Suppressor macrophage (primary cell): ENCODE results near the gene TREX2.
"Not testable (repeated sequence)": the region's sequence is repeated elsewhere in the genome, so short reads cannot be mapped to it uniquely, and the experiment has no call there.

Source experiments
- DNase-seq, 4 experiments: peaks; one replicate each; pipeline ENCODE4 v3.0.0-alpha.2; 2020 to 2022

The TREX2 gene

DNA sequence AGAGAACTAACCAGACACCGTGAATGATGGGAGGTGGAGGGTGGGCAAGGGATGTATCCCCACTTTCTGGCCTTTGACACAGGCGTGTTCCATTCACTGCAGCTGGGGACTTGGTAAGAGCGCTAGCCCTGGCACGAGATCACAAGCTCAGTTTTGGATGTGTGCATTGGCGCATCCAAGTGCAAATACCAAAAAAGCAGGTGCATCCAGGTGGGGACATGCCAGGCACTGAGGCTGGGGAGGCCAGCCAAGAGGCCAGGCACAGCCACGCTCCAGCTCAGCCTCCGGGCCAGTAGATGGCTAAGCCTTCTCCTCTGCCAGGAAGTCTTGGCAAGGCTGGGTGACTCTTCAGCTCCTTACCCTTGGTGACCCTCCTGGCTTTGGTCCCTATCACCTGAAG, 39.0 kb downstream of the TREX2 start:
- DNase-seq: no peak

DNA sequence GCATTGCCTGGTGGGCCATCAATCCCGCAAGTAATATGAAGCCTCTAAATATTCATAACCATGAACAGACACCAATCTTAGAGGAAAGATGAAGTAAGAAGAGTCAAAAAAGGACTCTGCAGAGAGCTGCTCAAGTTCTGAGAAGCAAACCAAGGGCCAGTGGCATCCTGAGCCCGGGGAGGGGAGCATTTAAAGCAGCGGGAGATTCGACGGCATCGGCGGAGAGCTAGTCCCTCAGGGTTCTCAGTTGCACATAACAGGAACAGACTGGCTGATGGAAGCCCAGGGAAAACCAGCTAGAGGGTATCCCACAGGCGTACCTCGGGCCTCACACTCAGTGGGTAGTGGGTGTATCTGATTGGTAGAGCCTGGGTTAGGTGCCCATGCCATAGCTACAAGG, 39.8 kb downstream of the TREX2 start:
- DNase-seq: no peak

DNA sequence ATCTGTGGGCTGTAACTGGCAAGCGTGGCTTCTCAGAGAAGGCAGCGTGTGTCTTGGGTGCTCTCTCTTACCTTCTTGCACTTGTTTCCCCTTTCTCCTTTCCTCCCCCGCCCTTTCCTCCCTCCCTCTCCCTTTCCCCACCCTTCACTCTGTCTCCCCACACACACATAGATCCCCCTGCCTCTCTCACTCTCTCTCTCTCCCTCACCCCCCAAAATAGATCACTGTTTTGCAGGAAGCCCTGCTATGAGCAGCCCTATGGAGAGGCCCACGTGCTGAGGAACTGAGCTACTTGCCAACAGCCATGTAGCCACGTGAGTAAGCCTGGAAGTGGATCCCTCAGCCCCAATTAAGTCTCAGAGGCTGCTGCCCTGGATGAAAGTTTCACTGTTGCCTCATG, 40.4 kb downstream of the TREX2 start:
- peak in 2 of 4 experiments; percentile 7 to 20 for DNase-seq

DNA sequence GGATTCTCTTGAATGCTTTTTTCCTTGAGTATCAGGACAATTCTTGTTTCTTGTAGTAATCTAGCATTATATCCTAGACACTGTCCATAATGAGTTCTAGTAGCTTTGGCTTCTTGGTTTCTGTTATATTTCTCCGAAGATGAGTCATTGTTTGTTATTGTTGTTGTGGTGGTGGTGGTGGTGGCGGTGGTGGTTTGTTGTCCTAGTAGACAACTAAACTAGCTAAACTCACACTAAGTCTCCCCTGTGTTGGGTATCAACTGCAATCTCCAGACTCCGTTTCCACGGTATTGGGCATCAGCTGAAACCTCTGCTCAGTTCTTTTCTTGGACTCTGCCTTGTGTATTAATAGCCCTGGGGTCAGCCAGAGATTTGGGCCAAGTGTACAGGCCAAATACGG, 41.5 kb downstream of the TREX2 start:
- DNase-seq: not testable (repeated sequence)

DNA sequence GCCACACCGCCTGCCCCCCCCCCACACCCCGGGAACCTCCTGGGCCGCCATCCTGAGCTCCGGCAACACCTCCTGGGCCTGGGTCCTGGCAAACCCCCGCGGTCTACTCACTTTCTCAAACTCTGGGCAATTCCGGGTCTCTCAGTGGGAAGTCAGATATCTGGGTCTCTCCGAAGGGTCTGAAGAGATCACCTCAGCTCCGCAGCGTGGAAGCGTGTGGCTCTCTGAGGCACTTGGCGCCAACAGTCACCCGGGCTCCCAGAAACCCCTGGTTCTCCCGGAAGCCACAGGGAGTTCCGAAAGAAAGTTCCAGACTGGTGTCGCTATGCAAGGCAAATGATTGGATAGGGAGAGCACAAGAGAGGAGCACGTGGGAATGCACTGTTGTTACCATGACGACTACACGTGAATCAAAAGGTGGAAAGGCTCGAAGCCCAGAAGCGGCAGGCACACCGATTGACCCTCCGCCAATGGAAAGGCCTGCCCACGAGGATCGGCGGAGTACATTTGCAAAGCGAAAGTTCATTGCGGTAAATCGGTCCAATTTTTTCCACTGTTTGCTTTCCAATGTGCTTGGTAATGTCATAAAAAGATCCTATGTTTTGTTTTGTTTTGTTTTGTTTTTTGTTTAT, 44.6 kb downstream of the TREX2 start, which contains the start of gene PNMA6E:
PNMA6E (minus strand) TSS at position 218 of the 632 bp plus-strand sequence. CDS start 2,501 bp downstream, outside the sequence.
- DNase-seq: no peak

DNA sequence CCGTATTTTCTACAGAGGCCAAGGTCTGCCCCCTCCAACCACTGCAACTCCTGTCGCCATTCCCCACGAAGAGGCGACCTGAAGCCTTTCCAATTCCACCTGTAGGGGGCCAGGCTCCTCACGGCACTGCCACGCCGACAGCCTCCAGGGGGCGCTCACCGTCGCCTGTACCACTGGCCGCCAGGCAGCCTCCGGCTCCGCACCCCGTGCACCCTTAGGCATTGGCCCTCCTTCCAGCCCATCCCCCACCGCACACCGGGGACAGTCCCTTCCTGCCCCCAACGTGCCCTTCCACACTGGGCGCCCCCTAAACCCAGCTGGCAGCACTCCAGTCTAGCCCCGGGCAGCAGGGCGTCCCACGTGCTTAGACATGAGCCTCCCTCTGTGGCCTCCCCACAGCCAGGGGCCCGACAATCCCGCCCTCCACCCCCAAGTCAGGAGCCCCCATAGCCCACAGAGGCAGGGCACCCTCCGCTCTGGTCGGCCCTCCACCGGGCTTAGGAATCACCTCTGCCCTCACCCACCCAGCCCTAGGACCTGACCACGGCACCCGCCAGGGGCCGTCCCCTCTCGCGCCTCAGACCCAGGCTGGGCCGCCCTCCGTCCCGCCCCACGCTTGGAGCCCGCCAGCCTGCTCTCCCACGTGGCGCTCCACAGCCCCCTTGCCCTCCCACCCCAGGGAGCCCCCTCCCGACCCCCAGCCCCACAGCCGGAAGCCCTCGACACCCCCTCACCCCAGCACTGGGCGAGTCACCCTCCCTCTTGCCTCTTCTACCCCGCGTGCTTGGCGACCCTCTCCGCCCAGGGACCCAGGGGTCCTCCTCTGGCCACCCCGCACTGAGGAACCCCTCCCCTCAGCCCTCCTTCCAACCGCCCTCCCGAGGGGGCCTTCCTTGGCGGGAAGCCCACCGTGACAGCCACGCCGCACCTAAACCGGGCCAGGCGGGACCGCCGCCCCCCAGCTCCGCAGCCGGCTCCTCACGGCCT, 45.4 kb downstream of the TREX2 start:
- peak; percentile 59 to 79 (median 64) for DNase-seq

DNA sequence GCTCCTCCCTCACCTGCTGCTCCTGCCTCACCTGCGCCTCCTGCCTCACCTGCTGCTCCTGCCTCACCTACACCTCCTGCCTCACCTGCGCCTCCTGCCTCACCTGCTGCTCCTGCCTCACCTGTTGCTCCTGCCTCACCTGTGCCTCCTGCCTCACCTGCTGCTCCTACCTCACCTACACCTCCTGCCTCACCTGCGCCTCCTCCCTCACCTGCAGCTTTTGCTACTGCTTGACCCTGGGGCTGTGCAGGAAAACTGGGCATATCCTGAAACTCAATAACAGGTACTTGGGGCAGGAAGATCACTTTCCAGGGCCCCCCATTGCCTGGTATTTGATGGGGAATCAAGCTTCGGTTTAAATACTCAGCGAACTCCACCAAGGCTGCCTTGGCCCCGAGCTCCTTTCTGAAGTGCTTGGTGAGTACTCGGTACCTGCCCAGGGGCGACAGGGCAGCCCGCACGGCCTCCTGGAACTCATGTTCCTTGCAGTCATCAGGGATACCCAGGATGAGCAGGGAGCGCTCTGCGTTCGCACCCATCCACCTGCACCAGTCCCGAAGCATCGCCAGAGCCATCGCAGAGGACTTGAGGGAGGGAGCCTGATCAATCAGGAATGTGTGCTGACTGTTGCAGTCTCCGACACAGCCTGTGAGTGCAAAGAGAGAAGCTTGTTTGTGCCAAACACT, 47.4 kb downstream of the TREX2 start:
- DNase-seq: no peak

DNA sequence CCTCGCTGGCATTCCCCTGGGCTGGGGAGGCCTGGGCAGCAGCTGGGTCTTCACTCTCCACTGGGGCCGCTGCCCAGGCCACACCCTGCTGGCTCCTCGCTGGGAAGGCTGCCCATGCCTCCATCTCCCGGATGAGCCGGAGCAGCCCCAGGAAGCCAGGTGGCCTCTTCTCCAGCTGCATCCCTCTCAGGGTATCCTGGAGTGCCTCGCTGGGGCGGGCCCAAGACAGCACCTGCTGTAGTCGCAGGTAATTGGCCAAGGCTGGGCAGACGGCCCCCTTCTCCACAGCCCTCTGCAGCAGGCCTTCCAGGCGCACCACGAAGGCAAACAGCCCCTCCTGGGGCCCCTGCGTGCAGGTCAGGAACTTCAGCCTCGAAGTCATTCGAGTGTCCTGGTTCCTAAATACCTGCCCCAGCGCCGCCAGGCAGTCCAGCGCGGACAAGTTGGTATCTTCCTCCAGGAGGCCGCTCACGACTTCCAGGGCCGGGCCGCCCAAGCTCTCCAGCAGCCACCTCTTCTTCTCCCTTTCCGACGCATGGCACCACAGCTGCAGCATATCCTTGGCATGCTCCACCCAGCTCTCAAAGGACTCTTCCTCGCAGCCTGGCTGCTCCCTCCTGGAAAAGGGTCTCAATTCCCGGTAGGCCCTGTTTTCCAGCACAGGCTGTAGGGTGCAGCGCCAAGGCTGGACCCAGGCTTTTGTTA, 48.4 kb downstream of the TREX2 start:
- DNase-seq: no peak

DNA sequence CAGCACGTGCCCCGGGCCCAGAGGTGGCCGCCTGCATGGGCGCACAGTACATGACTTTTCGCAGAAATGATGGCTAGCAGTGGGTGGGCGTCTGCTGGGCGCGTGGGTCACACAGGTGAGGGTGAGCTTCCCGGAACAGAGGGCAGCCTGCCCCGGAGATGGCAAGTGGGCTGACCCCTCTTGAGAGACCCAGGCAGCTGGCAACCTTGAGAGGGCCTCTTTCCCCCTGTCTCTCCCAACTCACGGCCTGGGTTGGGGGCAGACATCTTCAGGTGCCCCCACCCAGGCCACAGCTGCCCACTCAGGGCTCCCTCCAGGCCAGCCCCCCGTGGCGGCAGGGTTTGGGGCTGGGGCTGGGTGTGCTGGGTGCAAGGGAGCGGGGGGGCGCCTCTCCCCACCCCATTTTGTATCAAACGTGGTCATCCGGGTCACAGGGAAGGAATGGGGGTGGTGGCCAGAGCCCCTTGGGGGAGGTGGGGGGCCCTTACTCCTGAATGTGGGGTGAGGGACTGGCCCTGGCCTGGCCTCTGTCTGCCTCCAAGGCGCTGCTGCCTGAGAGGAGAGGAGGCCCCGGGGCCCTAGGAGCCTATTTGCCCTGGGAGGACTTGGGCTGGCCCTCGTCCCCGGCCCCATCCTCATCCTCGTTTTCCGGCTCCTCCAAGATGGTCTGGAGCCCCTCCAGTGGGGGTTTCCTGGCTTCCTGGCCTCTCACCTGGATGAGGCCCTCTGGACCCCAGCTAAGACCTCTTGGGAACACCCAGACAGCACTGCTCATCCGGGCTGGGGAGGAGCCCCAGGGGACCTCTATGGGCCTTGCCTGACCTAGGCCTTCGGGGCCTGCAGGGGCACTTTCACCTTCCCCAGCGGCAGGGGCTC, 49.3 kb downstream of the TREX2 start:
- no peak for DNase-seq

DNA sequence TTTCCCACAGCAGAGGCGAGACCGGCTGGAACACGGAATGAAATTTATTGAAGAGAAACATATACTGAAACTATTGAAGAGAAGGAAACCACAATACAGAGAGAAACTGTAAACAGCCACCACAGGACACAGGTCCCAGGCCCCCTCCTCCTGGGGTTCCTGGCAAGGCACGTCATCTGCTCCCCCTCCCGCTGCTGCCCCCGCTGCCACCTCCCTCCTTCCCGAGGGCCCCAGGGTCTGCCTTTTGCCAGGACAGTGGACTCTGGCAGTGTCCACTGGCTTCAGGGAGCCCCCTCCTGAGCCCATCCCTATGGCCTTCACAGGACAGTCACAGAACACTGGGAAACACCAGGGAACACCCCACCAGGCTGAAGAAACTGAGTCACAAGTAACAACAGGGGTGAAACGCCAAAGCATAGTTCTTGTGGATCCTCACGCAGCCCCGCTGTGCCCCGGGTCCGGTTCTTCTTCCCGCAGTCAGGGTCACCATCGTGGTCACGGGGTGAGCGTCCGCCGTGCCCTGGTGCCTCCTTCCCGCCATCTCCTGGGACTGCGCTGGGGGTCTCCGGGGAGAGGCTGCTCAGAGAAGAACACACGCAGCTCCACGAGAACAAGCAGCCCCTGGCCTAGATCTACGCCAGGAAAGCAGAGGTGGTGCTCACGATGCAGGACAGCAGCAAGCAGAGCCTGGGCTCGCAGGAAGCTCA, 50.1 kb downstream of the TREX2 start:
- DNase-seq: no peak

DNA sequence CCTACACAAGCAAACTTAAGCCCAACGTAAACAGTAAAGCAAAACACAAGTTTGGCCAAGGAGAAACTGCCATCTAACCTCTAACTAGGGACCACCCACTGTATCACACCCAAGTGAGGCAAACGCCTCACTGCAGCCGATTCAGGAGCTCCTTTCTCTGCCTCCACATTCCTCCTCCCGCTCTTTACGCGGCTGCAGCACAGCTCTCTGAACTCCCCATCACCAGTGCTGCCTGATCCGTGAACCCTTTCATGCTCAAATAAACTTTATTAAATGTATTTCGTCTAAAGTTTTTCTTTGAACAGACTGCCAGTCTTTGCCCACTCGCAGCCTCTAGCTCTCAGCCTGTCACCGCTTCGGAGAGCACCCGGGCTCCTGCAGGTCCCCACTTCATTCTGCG, 51.2 kb downstream of the TREX2 start:
- DNase-seq: no peak
